ENCODE measurements around the gene NR5A1.

Gene NR5A1

DNA sequence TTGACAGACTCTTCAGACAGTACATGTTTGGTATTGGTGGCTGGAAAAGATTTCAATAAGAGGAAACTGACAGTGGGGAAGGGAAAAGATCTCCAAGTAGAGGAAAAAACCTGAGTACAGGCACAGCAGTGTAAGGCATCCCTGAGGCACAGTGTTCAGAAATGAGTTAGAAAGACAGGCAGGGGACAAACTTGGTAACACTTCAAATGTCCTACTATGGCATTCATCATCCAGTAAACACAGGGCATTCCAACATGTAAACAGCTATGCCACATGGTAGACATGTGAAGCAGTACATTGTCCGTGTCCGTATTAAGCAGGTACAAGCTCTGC lies 45.0 kb upstream of the NR5A1 start:
- no peak overlapping the region for H2AFZ ChIP-seq (ENCODE audit: low read length)
- no peaks in the 10 kb centered on the region for H4K20me1 ChIP-seq (ENCODE audit: insufficient read depth, low read length)
- no peaks in the 10 kb centered on the region; the same call in 1 of the 2 replicates for H3F3A ChIP-seq (ENCODE audit: insufficient read depth, low read length)
- H3K4me2 ChIP-seq (ENCODE audit: low read depth, low read length), result no peak overlapping the region
- H3K9ac ChIP-seq (ENCODE audit: low read length), result no peak overlapping the region
- no peak overlapping the region for H3K4me3 ChIP-seq (ENCODE audit: low read length)
- no peak overlapping the region for H3K27ac ChIP-seq (ENCODE audit: low read length)
- no peaks in the 10 kb centered on the region for H3K4me1 ChIP-seq (ENCODE audit: low read length)
- H3K9me2 ChIP-seq (replicated peaks; ENCODE audit: insufficient read depth, low read length), result no peaks in the 10 kb centered on the region
- no peaks in the 10 kb centered on the region for H3K36me3 ChIP-seq (replicated peaks; ENCODE audit: insufficient read depth, low read length)
- H3K27me3 ChIP-seq (replicated peaks; ENCODE audit: insufficient read depth, low read length), result no peaks in the 10 kb centered on the region
- no peak for DNase-seq
- H3K79me2 ChIP-seq (ENCODE audit: low read length), result no peaks in the 10 kb centered on the region
- H3K9me3 ChIP-seq (replicated peaks; ENCODE audit: insufficient read depth, low read length), result no peaks in the 10 kb centered on the region
- no peak for TF ChIP-seq EZH2phosphoT487 (IDR thresholded peaks at IDR 0.05; ENCODE audit: low read length)

DNA sequence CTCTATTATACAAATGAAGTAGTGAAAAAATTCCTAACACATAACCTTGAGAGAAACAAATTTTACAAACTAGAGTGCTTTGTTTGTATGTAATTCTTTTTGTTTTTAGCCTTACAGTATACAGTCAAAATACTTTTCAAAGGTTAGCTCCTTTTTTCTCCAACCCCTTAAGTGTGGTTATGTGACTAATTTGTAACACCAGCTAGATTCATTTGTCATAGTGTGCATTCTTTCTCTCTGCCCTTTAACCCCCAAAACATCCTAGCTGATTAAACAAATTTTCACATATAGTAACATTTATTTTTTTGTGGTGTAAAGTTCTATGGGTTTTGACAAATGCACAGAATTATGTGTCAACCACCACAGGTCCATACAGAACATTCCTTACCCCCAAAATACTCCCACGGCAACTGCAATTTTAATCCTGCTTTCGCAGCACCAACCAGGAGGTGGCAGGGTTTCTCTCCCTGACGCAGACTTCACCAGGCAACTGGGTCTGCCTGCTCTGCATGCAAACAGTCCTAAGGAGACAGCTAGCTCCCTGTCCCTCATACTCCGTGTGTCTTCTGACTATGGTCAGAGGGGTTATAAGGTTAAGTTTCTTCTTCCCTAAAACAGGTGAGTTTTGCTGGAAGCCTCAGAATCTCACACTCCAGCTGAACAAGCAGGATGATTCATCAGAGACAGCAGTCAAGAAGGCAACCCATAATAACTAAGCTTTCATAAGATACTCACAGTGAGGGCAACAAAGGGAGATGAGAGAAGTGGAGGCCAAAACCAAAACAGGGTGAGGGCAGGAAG lies 44.5 kb upstream of the NR5A1 start:
- H3K4me2 ChIP-seq (ENCODE audit: low read depth, low read length), result no peak overlapping the region
- H3K9me3 ChIP-seq (replicated peaks; ENCODE audit: insufficient read depth, low read length), result no peaks in the 10 kb centered on the region
- no peaks in the 10 kb centered on the region for H3K4me1 ChIP-seq (ENCODE audit: low read length)
- no peak overlapping the region for H2AFZ ChIP-seq (ENCODE audit: low read length)
- H3K36me3 ChIP-seq (replicated peaks; ENCODE audit: insufficient read depth, low read length), result no peaks in the 10 kb centered on the region
- peak; percentile 39 for DNase-seq
- TF ChIP-seq EZH2 (optimal IDR thresholded peaks at IDR 0.05; ENCODE audit: low read depth, low read length), result no peak
- TF ChIP-seq, protein P1, sequence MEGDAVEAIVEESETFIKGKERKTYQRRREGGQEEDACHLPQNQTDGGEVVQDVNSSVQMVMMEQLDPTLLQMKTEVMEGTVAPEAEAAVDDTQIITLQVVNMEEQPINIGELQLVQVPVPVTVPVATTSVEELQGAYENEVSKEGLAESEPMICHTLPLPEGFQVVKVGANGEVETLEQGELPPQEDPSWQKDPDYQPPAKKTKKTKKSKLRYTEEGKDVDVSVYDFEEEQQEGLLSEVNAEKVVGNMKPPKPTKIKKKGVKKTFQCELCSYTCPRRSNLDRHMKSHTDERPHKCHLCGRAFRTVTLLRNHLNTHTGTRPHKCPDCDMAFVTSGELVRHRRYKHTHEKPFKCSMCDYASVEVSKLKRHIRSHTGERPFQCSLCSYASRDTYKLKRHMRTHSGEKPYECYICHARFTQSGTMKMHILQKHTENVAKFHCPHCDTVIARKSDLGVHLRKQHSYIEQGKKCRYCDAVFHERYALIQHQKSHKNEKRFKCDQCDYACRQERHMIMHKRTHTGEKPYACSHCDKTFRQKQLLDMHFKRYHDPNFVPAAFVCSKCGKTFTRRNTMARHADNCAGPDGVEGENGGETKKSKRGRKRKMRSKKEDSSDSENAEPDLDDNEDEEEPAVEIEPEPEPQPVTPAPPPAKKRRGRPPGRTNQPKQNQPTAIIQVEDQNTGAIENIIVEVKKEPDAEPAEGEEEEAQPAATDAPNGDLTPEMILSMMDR (IDR thresholded peaks at IDR 0.05; ENCODE audit: low read length), result peak; percentile 43
- no peaks in the 10 kb centered on the region for H3K9me2 ChIP-seq (replicated peaks; ENCODE audit: insufficient read depth, low read length)
- no peaks in the 10 kb centered on the region for H4K20me1 ChIP-seq (ENCODE audit: insufficient read depth, low read length)
- no peaks in the 10 kb centered on the region for H3K79me2 ChIP-seq (ENCODE audit: low read length)
- no peaks in the 10 kb centered on the region for H3K27me3 ChIP-seq (replicated peaks; ENCODE audit: insufficient read depth, low read length)
- no peak overlapping the region for H3K9ac ChIP-seq (ENCODE audit: low read length)
- no peaks in the 10 kb centered on the region; the same call in 1 of the 2 replicates for H3F3A ChIP-seq (ENCODE audit: insufficient read depth, low read length)
- no peak overlapping the region for H3K4me3 ChIP-seq (ENCODE audit: low read length)
- H3K27ac ChIP-seq (ENCODE audit: low read length), result no peak overlapping the region

DNA sequence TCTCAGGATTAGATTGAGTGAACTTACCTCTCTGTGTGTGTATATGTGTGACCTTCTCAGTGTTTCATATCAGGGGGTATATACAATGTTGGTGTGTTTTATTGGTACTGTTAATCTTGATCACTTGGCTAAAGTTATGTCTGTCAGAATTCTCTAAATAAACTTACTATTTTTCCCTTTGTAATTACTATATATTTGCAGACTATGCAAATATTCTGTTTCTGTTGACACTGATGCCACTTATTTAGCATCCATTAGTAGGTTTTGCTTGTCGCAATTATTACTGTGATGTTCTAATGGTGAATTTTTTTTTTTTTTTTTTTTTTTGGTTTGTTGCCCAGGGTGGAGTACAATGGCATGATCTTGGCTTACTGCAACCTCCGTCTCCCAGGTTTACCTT lies 42.9 kb upstream of the NR5A1 start:
- Histone ChIP-seq H4K20me1 (ENCODE audit: insufficient read depth, low read length) (no peaks in the 10 kb centered on the region), H3K9me3 (replicated peaks; ENCODE audit: insufficient read depth, low read length) (no peaks in the 10 kb centered on the region), H3K27ac (ENCODE audit: low read length) (no peak overlapping the region), H3K4me2 (ENCODE audit: low read depth, low read length) (no peak overlapping the region), H3K9ac (ENCODE audit: low read length) (no peak overlapping the region), H3F3A (ENCODE audit: insufficient read depth, low read length) (no peaks in the 10 kb centered on the region; the same call in 1 of the 2 replicates), H3K79me2 (ENCODE audit: low read length) (no peaks in the 10 kb centered on the region), H2AFZ (ENCODE audit: low read length) (no peak overlapping the region), H3K9me2 (replicated peaks; ENCODE audit: insufficient read depth, low read length) (no peaks in the 10 kb centered on the region), H3K4me3 (ENCODE audit: low read length) (no peak overlapping the region), H3K4me1 (ENCODE audit: low read length) (no peaks in the 10 kb centered on the region), H3K27me3 (replicated peaks; ENCODE audit: insufficient read depth, low read length) (no peaks in the 10 kb centered on the region), H3K36me3 (replicated peaks; ENCODE audit: insufficient read depth, low read length) (no peaks in the 10 kb centered on the region)
- DNase-seq, result no peak
- TF ChIP-seq EZH2phosphoT487 (IDR thresholded peaks at IDR 0.05; ENCODE audit: low read length), result no peak
- no peak for TF ChIP-seq EZH2 (optimal IDR thresholded peaks at IDR 0.05; ENCODE audit: low read depth, low read length)
- TF ChIP-seq, protein P1 (IDR thresholded peaks at IDR 0.05; ENCODE audit: low read length), result no peak

DNA sequence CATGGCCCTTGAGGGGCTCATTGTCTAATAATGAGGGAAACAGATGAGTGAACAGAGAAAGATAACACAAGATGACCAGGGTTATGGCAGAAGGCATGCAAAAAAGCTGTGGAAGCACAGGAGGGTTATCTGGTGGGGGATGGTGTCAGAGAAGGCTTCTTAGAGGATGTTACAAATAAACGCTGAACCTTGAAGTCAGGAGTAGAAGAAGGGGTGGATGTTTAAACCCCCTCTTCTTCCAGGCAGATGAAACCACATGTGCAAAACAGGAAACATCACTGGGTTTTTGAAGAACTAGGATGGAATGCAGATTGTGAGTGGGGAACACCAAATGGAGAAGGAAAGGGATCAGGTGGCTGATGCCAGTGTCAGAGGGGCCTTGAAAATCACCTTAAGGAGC lies 41.8 kb upstream of the NR5A1 start:
- TF ChIP-seq, protein P1 (IDR thresholded peaks at IDR 0.05; ENCODE audit: low read length), result no peak
- TF ChIP-seq EZH2phosphoT487 (IDR thresholded peaks at IDR 0.05; ENCODE audit: low read length), result no peak
- no peak for TF ChIP-seq EZH2 (optimal IDR thresholded peaks at IDR 0.05; ENCODE audit: low read depth, low read length)
- no peaks in the 10 kb centered on the region for H3K27me3 ChIP-seq (replicated peaks; ENCODE audit: insufficient read depth, low read length)
- H3K4me3 ChIP-seq (ENCODE audit: low read length), result no peak overlapping the region
- no peaks in the 10 kb centered on the region for H4K20me1 ChIP-seq (ENCODE audit: insufficient read depth, low read length)
- no peak overlapping the region for H3K27ac ChIP-seq (ENCODE audit: low read length)
- H3K9ac ChIP-seq (ENCODE audit: low read length), result no peak overlapping the region
- H3K4me1 ChIP-seq (ENCODE audit: low read length), result no peaks in the 10 kb centered on the region
- no peaks in the 10 kb centered on the region for H3K79me2 ChIP-seq (ENCODE audit: low read length)
- no peaks in the 10 kb centered on the region for H3K9me2 ChIP-seq (replicated peaks; ENCODE audit: insufficient read depth, low read length)
- no peaks in the 10 kb centered on the region; the same call in 1 of the 2 replicates for H3F3A ChIP-seq (ENCODE audit: insufficient read depth, low read length)
- H3K36me3 ChIP-seq (replicated peaks; ENCODE audit: insufficient read depth, low read length), result no peaks in the 10 kb centered on the region
- H3K4me2 ChIP-seq (ENCODE audit: low read depth, low read length), result no peak overlapping the region
- H3K9me3 ChIP-seq (replicated peaks; ENCODE audit: insufficient read depth, low read length), result no peaks in the 10 kb centered on the region
- DNase-seq, result no peak
- H2AFZ ChIP-seq (ENCODE audit: low read length), result no peak overlapping the region
